GM23248 (cell line): ENCODE measurements around the gene DAO. TPM values are rescaled to one million over a fixed set of nuclear protein-coding genes. Genes with fewer than 3 reads are reported as not detected.
"Not testable (repeated sequence)": the region's sequence is repeated elsewhere in the genome, so short reads cannot be mapped to it uniquely, and the experiment has no call there.

Source experiments
- DNase-seq: peaks from one replicate; pipeline ENCODE4 v3.0.0-alpha.2; 2015
- H2AFZ ChIP-seq: fragments of 200-600 bp; sonication (generic); 2 replicates; pipeline ENCODE4 v1.6.1; 2016; ENCODE audit warnings: antibody characterized with exemption
- H3F3A ChIP-seq: fragments of 200-600 bp; sonication (generic); 2 replicates; pipeline ENCODE4 v1.6.1; 2016; ENCODE audit warnings: mild to moderate bottlenecking, antibody characterized with exemption, mixed run types; ENCODE audit not compliant: insufficient read depth
- H3K27ac ChIP-seq: fragments of 200-600 bp; sonication (generic); 2 replicates; pipeline ENCODE4 v1.5.1; 2016; ENCODE audit warnings: mild to moderate bottlenecking
- H3K27me3 ChIP-seq: fragments of 200-600 bp; sonication (generic); replicated peaks from 2 replicates; pipeline ENCODE4 v1.6.1; 2016; ENCODE audit warnings: mild to moderate bottlenecking; ENCODE audit not compliant: insufficient read depth
- H3K36me3 ChIP-seq: fragments of 200-600 bp; sonication (generic); 2 replicates; pipeline ENCODE4 v1.6.1; 2016; ENCODE audit warnings: low read depth, mild to moderate bottlenecking
- H3K4me1 ChIP-seq: fragments of 200-600 bp; sonication (generic); 2 replicates; pipeline ENCODE4 v1.6.1; 2016; ENCODE audit warnings: mild to moderate bottlenecking; ENCODE audit not compliant: insufficient read depth
- H3K4me2 ChIP-seq: fragments of 200-600 bp; sonication (generic); one replicate; pipeline ENCODE4 v1.6.1; 2016; ENCODE audit warnings: mild to moderate bottlenecking; ENCODE audit not compliant: unreplicated experiment
- H3K4me3 ChIP-seq: fragments of 200-600 bp; sonication (generic); 2 replicates; pipeline ENCODE4 v1.5.1; 2016; ENCODE audit warnings: mild to moderate bottlenecking
- H3K79me2 ChIP-seq: fragments of 200-600 bp; sonication (generic); 2 replicates; pipeline ENCODE4 v1.6.1; 2016; ENCODE audit warnings: mild to moderate bottlenecking; ENCODE audit not compliant: insufficient read depth
- H3K9ac ChIP-seq: fragments of 200-600 bp; sonication (generic); 2 replicates; pipeline ENCODE4 v1.6.1; 2016; ENCODE audit warnings: mild to moderate bottlenecking
- H3K9me2 ChIP-seq: fragments of 200-600 bp; sonication (generic); 2 replicates; pipeline ENCODE4 v1.6.1; 2016; ENCODE audit warnings: mixed run types, mild to moderate bottlenecking, moderate library complexity; ENCODE audit not compliant: insufficient read depth
- H3K9me3 ChIP-seq: fragments of 200-600 bp; sonication (generic); one replicate; pipeline ENCODE4 v1.6.1; 2017; ENCODE audit warnings: low read depth
- H4K20me1 ChIP-seq: fragments of 200-600 bp; sonication (generic); 2 replicates; pipeline ENCODE4 v1.6.0; 2016; ENCODE audit not compliant: insufficient read depth
- EZH2 ChIP-seq: fragments of 200-600 bp; sonication (generic); IDR thresholded peaks from 2 replicates; pipeline ENCODE4 v1.6.1; 2018; ENCODE audit warnings: antibody characterized with exemption, mild to moderate bottlenecking; ENCODE audit not compliant: insufficient read depth, poor library complexity, severe bottlenecking
- EZH2phosphoT487 ChIP-seq: fragments of 200-600 bp; sonication (generic); IDR thresholded peaks from 2 replicates; pipeline ENCODE4 v1.6.1; 2018; ENCODE audit warnings: antibody characterized with exemption, moderate library complexity, mild to moderate bottlenecking, low read depth; ENCODE audit not compliant: insufficient read depth
- WGBS, 2 experiments: methylation state at CpG; one replicate each; pipeline ENCODE4 v1.1.6; 2015 to 2017; ENCODE audit warnings: low lambda C conversion rate in 2 of 2, low coverage in 1 of 2; ENCODE audit errors: missing lambda C conversion rate in 2 of 2; 5-methylcytosine and 5-hydroxymethylcytosine counted together
- in situ Hi-C: fragments of 300-500 bp; cut with MboI; formaldehyde crosslinking; loops from 2 replicates; pipeline ENCODE4 v1.15.0; 2020
- polyA plus RNA-seq: library from polyadenylated mRNA; unstranded; fragments of >200 nt; fragmentation: Nextera tagmentation; extraction: Ambion mirVana; gene quantifications from 2 replicates; pipeline ENCODE4 v1.2.1, GENCODE V29; 2016
- total RNA-seq: library from RNA; depleted of rRNA; stranded (reverse); fragments of >200 nt; shearing (Covaris generic); gene quantifications from 2 replicates; pipeline ENCODE4 v1.2.3, GENCODE V29; 2014

Gene DAO
- total and polyA plus RNA-seq, 2 experiments from 2014 or later, result not detected

DNA sequence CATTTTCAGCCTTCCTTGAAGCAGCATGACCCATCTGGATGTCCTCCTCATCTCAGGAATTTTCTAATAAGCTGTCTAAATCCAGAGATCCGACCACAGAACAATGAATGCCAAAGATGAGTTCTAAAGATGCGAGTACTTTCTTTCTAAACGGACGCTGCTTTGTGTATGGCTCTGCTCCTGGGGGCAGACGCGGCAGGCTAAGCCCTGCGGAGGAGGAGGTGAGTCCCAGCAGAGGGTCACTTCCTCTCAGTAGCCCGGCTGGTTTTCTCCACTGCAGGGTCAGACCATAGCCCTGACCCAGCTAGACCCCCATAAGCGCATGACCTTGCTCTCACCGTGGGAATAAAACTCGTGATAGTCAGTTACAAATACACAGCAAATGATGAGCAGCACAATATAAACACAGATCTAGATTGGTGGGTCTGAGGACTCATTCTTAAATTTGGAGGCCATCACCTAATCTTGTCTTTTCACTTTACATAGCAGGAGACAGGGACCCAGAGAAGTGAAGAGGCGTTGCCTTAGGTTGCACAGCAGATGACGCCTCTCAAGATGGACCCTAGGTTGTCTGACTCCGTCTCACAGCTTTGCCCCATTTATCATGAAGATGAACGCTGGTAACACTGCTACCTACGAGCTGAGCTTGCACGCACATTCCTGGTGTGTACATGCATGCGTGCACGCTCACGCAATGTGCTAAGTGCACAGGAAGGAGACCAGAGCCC is 39.1 kb upstream of the DAO start:
- Histone ChIP-seq H3K27ac (peak overlapping the region; percentile 100), H3K9ac (peak overlapping the region; percentile 87; the same call in 1 of the 2 replicates), H3F3A (peaks cover 61% of the 10 kb centered on the region), H3K4me2 (no peak overlapping the region), H3K9me3 (no peaks in the 10 kb centered on the region), H2AFZ (no peak overlapping the region), H3K9me2 (no peaks in the 10 kb centered on the region), H3K36me3 (peaks cover 43% of the 10 kb centered on the region), H3K4me3 (no peak overlapping the region), H3K79me2 (peaks cover 93% of the 10 kb centered on the region), H3K4me1 (peaks cover 40% of the 10 kb centered on the region), H3K27me3 (no peaks in the 10 kb centered on the region), H4K20me1 (no peaks in the 10 kb centered on the region)
- DNase-seq, result no peak
- WGBS, 2 experiments, result 91 to 92% methylated on average over 20 of the region's 20 CpGs
- no peak for TF ChIP-seq EZH2
- TF ChIP-seq EZH2phosphoT487, result no peak
- in situ Hi-C loops, result no loop called here

GRCh38 chr12:108841825-108842224 is 38.1 kb upstream of the DAO start:
- H3K4me2 ChIP-seq, H3K9ac ChIP-seq, in situ Hi-C loops, H3K27me3 ChIP-seq, H3K9me2 ChIP-seq, H3K9me3 ChIP-seq, H3K4me3 ChIP-seq, H2AFZ ChIP-seq, DNase-seq, H4K20me1 ChIP-seq: not testable (repeated sequence)
- Histone ChIP-seq H3K27ac (0 out of 2 replicates have a peak overlapping the region, but pooled peaks have one; percentile 23), H3K4me1 (peaks cover 48% of the 10 kb centered on the region), H3F3A (peaks cover 57% of the 10 kb centered on the region), H3K36me3 (peaks cover 39% of the 10 kb centered on the region), H3K79me2 (peaks cover 93% of the 10 kb centered on the region)
- 69 to 82% methylated on average over 4 of the region's 4 CpGs for WGBS, 2 experiments

DNA sequence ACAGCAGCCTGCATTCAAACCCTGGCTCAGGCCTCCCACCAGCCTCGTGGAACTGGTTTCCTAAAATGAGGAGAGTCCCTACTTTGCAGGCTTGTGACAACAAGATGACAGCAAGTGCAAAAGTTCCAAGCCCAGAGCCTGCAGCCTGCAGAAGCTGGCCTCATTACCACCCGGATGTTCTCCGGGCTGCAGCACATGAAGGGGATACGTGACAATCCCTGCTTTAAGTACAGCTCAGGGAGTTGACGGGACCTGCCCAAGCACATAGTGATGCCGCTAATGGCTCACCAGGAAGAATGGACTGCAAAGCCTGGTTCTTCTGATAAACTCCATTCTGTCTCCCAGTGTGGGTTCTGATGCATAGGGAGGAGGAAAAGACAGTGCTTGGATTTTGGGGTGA is 37.5 kb upstream of the DAO start:
- in situ Hi-C loops, result no loop called here
- no peaks in the 10 kb centered on the region for H3K27me3 ChIP-seq
- no peaks in the 10 kb centered on the region for H3K9me2 ChIP-seq
- no peaks in the 10 kb centered on the region for H4K20me1 ChIP-seq
- no peak overlapping the region for H3K4me3 ChIP-seq
- H3K9me3 ChIP-seq, result no peaks in the 10 kb centered on the region
- H3K27ac ChIP-seq, result 0 out of 2 replicates have a peak overlapping the region, but pooled peaks have one; percentile 23
- WGBS, 2 experiments, result 88 to 92% methylated on average over 6 of the region's 6 CpGs
- TF ChIP-seq EZH2, result no peak
- TF ChIP-seq EZH2phosphoT487, result no peak
- H2AFZ ChIP-seq, result no peak overlapping the region
- peaks cover 41% of the 10 kb centered on the region for H3K36me3 ChIP-seq
- no peak overlapping the region for H3K4me2 ChIP-seq
- peaks cover 52% of the 10 kb centered on the region for H3F3A ChIP-seq
- H3K4me1 ChIP-seq, result peaks cover 48% of the 10 kb centered on the region
- DNase-seq, result no peak
- H3K9ac ChIP-seq, result no peak overlapping the region
- peaks cover 93% of the 10 kb centered on the region for H3K79me2 ChIP-seq

- Histone ChIP-seq H3K4me3 (no peak overlapping the region), H3F3A (peaks cover 43% of the 10 kb centered on the region), H3K9me3 (no peaks in the 10 kb centered on the region), H3K4me2 (no peak overlapping the region), H3K27ac (no peak overlapping the region; the same call in 1 of the 2 replicates), H3K4me1 (peaks cover 41% of the 10 kb centered on the region), H3K79me2 (peaks cover 94% of the 10 kb centered on the region), H2AFZ (no peak overlapping the region), H4K20me1 (no peaks in the 10 kb centered on the region), H3K36me3 (peaks cover 46% of the 10 kb centered on the region), H3K9ac (no peak overlapping the region), H3K9me2 (no peaks in the 10 kb centered on the region), H3K27me3 (no peaks in the 10 kb centered on the region)
- in situ Hi-C loops, result no loop called here
- no peak for TF ChIP-seq EZH2
- no peak for TF ChIP-seq EZH2phosphoT487
- WGBS, 2 experiments, result 94 to 99% methylated on average over 6 of the region's 6 CpGs
- DNase-seq, result no peak
Measured at GRCh38 chr12:108843187-108843586, 36.7 kb upstream of the DAO start.
